GM10847 (cell line): Measurements from ENCODE around the gene RPAP3.

ENCODE experiments used
- POLR2A ChIP-seq: IDR thresholded peaks from 2 replicates; pipeline ENCODE4 v1.6.1; 2011; ENCODE audit not compliant: insufficient read length; ENCODE audit errors: extremely low read depth

RPAP3 gene, protein sequence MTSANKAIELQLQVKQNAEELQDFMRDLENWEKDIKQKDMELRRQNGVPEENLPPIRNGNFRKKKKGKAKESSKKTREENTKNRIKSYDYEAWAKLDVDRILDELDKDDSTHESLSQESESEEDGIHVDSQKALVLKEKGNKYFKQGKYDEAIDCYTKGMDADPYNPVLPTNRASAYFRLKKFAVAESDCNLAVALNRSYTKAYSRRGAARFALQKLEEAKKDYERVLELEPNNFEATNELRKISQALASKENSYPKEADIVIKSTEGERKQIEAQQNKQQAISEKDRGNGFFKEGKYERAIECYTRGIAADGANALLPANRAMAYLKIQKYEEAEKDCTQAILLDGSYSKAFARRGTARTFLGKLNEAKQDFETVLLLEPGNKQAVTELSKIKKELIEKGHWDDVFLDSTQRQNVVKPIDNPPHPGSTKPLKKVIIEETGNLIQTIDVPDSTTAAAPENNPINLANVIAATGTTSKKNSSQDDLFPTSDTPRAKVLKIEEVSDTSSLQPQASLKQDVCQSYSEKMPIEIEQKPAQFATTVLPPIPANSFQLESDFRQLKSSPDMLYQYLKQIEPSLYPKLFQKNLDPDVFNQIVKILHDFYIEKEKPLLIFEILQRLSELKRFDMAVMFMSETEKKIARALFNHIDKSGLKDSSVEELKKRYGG

DNA sequence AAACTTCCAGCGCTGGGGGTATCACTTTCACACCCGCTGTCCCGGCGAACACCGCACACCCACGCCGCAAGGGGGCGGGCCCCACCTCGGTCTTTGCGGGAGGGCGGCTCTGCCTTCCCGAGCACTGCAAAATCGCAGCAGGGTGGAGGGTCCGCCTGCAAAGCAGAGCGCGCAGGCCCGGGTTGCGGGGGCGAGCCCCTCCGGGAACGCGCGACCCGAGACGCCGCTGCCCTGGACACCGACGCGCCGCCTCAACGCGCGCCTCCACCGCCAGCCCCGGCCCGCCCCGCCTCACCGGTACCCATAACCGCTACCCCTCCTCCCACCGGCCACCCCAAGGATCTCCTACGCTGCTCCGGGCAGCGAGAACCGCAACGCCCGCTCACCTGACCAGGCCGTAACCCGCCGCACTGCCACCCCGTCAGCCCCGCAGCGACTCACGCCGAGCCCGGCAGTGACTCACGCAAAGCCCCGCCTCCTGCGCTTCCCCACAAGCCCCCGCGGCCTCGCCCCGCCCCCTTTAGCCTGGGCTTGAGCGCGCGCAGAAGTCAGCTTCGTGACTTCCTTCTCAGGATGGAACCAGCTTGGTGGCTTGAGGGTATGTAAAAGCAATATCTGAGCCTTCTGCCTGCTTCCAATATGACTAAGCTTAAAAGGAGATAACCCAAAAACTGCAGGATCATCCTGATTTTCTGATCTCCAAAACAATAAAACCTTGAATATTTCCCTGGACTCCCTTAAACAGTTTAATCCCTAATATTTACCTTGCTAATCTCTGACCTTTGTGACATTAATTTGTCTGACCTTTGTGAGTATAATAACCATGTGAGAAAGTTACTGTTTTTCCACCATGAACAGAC lies at the start of gene RPAP3:
Gene RPAP3 (minus strand): TSS at position 465 of the 860 bp plus-strand sequence. CDS start 3,190 bp downstream, outside the sequence.
- peak; percentile 95 for TF ChIP-seq POLR2A

DNA sequence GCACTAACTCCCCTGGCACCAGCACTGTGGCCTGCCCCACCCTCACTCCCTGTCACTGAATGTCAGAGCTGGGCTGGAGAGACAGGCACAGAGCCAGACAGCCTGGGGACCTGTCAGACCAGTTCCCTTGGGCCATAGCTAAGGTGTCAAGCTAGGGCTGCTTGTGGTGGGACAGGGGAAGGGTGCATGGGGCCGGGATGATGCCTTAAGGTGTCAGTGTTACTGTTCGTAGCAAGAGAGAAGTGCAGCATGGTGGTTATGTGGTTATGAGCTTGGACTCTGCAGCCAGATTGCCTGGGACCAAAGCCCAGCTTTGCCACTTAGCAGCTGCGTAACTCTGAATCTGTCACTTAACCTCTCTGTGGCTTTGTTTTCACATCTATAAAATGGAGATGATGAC lies 49.1 kb upstream of the RPAP3 start:
- TF ChIP-seq POLR2A: no peak

DNA sequence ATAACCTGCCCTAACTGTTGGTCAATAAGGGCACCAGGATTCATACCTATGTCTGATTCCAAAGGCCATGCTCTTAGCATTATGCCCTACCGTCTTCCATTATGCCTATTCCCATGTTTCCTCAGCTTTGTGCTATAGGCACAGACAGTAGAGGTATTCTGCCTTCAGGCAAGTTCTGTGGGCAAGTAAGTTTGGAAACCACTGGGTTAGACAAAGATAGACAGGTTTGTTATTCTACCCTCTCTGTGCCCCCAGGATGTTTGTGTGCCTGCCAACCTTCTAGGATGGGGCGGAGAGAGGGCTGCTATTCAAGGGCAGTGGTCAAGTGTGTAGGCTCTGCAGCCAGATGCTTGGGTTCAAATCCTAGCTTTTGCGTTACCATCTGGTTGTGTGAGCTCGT lies 48.3 kb upstream of the RPAP3 start:
- TF ChIP-seq POLR2A: no peak

DNA sequence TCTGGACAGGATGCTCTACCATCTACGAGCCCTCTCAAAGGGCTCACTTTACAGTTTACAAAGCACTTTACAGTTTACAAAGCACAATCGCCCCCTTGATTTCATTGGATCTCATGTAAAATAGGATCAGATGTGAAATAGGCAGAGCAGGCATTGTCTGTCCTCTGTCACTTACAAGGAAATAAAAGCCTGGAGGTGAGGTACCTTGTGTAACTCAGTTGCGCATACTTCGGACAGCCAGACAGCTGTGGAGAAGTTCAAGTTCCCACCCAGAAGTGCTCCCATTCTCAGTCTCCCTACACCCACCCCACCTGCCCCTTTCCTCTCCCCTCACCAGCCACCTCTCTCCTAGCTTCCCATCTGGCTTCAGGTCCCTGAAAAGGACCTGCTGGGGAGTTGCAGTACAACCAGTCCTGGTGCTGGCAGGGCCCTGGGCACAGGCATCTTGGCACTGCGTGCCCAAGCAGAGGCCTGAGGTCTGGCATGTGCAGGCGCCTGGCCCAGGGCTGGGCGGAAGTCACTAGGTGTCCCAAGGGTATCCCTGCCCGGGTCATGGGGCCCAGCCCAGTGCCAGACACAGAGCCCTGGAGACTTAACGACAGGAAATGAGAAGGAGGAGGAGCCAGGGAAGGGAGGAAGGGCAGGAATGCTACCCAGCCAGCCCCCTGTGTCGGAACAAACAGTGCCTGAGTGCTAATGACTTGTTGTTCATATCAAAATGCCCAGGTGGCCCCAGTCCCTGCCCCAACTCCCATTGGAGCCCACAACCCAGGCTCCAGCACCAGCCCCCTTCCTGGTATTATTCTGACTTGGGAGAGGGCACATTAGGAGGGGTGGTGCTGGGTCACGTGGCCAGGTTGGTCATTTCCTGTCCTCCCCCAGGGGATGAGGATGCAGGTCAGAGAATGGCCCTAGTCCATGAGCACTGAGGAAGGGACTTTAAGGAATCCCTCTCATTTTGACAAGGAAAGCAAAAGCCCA lies 47.5 kb upstream of the RPAP3 start:
- TF ChIP-seq POLR2A: no peak

DNA sequence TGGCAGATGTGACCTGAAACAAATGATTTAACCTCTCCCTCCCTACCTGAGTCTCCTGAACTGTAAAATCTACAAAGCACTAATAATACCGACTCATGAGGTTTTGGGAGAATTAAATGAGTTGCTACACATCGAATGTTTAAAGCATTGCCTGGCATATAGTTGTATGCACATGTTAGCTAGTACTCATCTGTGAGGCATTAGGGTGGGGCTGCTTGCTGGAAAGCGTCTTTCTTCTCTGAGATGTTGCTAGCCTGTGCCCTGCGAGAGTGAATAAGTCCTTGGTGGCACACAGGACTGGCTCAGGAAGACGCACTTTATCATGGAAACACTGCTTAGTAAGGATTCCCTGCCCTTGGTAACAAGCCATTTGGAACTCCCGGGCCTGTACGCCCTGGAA lies 46.7 kb upstream of the RPAP3 start:
- no peak for TF ChIP-seq POLR2A

DNA sequence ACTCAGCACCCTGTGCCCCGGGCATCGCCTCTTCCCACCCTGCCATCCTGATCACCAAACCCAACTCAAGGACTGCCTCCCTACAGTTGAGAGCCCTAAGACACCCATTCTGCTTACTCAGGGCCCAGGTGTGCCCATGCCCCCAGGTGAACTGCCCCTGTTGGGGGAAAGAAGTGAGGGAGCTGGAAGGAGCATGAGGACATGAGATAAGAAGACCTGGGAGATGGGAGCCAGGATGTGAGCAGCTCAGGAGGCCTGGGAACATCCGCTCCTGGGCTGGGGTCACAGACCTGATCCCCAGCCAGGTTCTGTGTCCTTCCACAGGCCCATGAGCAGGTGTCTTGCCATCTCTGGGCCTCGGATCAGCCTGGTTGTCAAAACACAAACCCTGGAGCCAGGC lies 46.3 kb upstream of the RPAP3 start:
- no peak for TF ChIP-seq POLR2A

DNA sequence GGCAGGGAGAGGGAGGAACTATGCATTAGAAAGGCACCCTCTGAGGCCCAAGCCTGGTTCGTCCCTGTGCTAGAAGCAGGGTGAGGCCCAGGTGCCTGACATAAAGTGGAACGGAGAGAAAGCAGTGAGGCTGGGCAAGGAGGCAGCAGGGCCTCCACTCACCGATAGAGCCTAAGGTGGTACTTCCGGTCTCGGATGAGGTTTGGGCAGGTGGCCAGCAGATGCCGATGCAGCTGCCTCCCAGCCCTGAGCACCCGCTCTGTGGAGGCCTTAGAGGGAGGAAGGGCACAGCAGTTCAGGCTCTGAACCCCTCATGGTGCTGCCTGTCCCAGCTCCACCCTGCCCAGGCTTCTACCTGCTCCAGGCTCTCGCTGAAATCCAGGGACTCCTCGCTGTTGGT lies 45.7 kb upstream of the RPAP3 start:
- no peak for TF ChIP-seq POLR2A

DNA sequence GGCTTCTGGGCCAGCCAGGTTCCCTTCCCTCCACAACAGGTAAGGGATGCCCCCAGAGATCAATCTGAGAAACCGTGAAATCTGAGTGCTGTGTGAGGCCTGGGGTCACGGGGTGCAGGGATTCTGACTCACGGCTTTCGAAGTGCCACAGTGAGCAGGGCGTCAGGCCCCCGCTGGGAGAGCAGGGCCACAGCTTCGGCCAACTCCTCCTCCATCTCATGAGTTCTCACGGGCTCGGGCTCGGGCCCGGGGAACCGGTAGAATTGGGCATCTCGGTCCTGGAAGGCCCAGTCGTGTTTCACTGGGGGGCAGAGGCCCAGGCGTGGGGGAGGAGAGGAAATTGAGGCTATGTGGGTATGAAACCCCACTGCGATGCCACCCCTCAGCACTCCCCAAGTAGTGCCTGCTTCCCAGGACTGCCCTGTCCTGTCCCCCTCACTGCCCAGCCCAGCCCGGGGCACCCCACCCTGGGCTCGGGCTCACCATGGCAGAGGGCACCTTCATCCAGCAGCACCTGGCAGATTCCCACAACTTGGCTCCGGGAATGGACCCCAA lies 45.2 kb upstream of the RPAP3 start:
- TF ChIP-seq POLR2A: no peak

DNA sequence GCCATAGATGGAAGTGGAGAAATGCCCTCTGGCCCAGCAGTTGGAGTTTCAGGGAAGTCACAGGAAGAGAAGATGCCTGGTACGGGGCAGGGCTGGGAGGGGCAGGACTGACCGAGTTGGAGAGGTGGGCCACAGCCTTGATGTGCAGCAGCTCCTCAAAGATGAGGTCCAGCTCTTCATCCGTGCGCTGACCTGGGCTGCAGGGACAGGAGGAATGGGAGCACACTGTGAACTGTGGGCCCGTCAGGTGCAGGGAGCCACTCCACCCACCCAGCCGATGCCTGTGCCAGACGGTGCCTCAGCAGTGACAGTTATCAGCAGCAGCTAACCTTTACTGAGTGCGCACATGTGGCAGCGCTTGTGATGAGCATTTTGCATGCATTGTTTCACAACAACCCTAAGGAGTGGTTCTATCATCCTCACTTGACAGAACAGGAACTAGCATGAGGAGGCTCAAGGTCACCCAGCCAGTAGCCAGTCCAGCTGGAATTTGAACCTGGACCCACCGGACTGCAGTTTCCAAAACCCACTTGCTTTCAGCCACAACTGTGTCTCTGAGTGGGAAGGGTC lies 44.5 kb upstream of the RPAP3 start:
- no peak for TF ChIP-seq POLR2A

DNA sequence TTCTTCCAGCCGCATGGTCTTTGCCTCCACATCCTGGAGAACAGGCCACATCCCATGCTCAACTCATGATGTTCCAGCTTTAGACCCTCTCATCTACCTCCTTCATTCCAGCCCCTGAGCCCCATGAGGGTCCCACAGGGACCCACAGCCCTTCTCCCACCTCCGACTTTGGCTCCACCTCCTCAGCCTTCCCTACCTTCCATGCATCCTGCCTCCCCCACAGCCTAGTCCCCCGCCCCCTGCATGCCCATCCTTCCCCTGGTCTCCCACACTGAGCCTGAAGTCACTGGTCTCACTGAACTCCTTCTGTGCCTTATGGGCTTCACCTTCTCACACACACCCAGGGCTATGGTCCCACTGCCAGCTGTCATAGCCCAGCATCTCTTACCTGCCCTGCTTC lies 43.1 kb upstream of the RPAP3 start:
- no peak for TF ChIP-seq POLR2A

DNA sequence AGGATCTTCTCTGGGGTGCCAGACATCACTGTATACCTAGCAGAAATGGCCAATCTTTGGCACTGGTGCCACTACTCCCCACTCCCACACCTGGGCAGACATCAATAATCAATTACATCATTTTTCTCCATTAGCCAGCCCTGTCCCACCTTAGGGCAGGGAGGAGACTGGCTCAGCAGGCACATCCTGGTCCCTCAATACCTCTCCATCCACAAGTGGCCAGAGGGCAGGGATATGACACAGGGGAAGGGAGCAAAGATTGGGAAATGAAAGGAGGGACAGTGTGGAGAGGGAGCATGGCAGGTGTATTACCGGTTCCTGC lies 42.6 kb upstream of the RPAP3 start:
- TF ChIP-seq POLR2A: no peak

DNA sequence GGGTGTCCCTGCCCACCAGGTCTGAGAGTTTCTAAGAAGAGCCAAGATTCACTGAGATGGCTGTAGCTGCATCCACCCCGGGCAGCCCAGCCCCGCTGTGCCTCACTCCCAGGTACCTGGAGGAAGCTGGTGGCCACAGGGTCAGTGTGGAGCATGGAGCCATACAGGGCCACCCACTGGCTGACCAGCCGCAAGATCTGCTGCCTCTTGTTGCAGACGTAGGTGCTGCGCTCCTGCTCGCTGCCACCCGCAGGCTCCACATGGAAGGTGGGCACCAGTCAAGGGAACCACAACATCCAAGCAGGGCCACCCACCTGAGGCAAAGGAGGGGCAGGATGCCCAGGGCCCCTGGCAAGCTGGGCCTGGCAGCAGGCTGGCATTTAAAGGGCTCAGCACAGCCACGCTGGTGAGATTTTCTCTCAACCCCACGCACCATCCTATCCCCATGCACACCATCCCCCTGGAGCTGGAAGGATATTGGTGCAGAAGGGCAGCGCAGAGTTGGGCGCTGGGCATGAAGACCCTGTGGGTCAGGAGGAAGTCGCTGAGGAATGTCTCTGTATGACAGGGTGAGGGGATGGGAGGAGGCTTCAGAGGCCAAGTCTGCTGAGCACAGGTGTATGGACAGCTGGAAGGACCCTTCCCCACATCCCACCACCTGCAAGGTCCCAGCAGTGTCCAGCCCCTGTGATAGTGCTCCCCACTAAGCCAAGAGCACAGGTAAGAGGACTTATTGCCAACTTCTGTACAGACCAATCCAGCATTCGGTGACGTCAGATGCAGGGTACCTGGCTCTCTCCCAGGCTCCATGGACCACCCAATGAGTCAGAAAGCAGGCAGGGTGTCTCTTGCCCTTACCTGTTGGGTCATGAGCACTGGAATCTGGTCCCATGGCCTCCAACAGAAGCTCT lies 42.0 kb upstream of the RPAP3 start:
- no peak for TF ChIP-seq POLR2A

DNA sequence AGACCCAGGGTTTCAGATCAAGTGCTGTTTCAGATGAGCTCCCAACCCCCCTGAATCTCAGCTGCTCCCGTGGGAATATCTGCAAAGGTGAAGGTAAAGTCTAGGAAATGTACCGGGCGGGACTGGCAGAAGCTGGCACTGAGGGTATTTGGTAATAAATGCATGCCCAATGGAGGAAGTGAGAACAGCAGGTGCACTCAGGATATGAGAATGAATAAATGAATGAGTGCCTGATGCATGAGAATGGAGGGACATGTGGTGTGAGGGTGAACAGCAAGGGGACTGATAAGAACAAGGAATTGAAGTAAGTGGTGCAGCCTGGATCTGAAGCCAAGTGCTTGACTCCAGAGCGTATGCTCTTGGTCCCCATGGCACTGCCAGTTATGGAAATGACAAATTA lies 41.3 kb upstream of the RPAP3 start:
- TF ChIP-seq POLR2A: no peak
